Stromal cell of bone marrow (primary cell): ENCODE results near the gene PCGF1.
A peak's percentile ranks its signal among the peaks of the same experiment; 100 is the strongest.

Experiments used
- DNase-seq: peaks from one replicate; pipeline ENCODE4 v3.0.0-alpha.2; 2012; ENCODE audit warnings: low read depth

The PCGF1 gene

GRCh38 chr2:74536166-74536950 lies 28.9 kb upstream of the PCGF1 start:
- DNase-seq = no peak

GRCh38 chr2:74535440-74535965 lies 28.0 kb upstream of the PCGF1 start:
- no peak for DNase-seq

- DNase-seq = no peak
Observed at GRCh38 chr2:74534411-74534810, 26.9 kb upstream of the PCGF1 start.

- no peak for DNase-seq
Observed at GRCh38 chr2:74533464-74533863, 26.0 kb upstream of the PCGF1 start.

- no peak for DNase-seq
Observed at GRCh38 chr2:74532222-74532621, 24.7 kb upstream of the PCGF1 start.

- no peak for DNase-seq
Observed at GRCh38 chr2:74531666-74532065, 24.2 kb upstream of the PCGF1 start.

- DNase-seq = no peak
Observed at GRCh38 chr2:74530239-74531187, 23.0 kb upstream of the PCGF1 start.

- peak; percentile 99 for DNase-seq
Observed at GRCh38 chr2:74529357-74530238, 22.1 kb upstream of the PCGF1 start, which contains the start of the genes AUP1 and HTRA2. Gene AUP1, minus strand, starts transcription at chr2:74529706. Its CDS starts 77 bp downstream, at chr2:74529629. Gene HTRA2, plus strand, starts transcription at chr2:74529933. Its CDS starts 74 bp downstream, at chr2:74530007.

- DNase-seq = no peak
Observed at GRCh38 chr2:74528600-74529356, 21.3 kb upstream of the PCGF1 start.

- no peak for DNase-seq
Observed at GRCh38 chr2:74527741-74528140, 20.2 kb upstream of the PCGF1 start.

GRCh38 chr2:74526649-74527230 lies 19.2 kb upstream of the PCGF1 start:
- no peak for DNase-seq

GRCh38 chr2:74525717-74526648 lies 18.5 kb upstream of the PCGF1 start, which contains the start of gene DQX1:
Gene DQX1, minus strand, starts transcription at chr2:74526231. Its CDS starts 502 bp downstream, at chr2:74525729.
- no peak for DNase-seq

- no peak for DNase-seq
Observed at GRCh38 chr2:74524955-74525716, 17.6 kb upstream of the PCGF1 start.

GRCh38 chr2:74524005-74524404 lies 16.5 kb upstream of the PCGF1 start:
- no peak for DNase-seq

GRCh38 chr2:74522516-74522915 lies 15.0 kb upstream of the PCGF1 start:
- no peak for DNase-seq

GRCh38 chr2:74516650-74517049 lies 9.2 kb upstream of the PCGF1 start:
- no peak for DNase-seq

GRCh38 chr2:74515981-74516633 lies 8.6 kb upstream of the PCGF1 start:
- no peak for DNase-seq
